SU-DHL-6 (cell line): ENCODE data around the gene HSPA13.

Experiments
- H2AFZ ChIP-seq: fragments of 200-600 bp; sonication (generic); 2 replicates; pipeline ENCODE4 v1.6.1; 2014; ENCODE audit warnings: low read depth, mild to moderate bottlenecking, moderate library complexity, mixed read lengths, antibody characterized with exemption, low read length; ENCODE audit not compliant: severe bottlenecking
- H3F3A ChIP-seq: fragments of 200-600 bp; shearing (Covaris generic); 2 replicates; pipeline ENCODE4 v1.6.0; 2016; ENCODE audit warnings: antibody characterized with exemption, mild to moderate bottlenecking; ENCODE audit not compliant: insufficient read depth
- H3K27ac ChIP-seq: fragments of 200-600 bp; sonication (generic); 2 replicates; pipeline ENCODE4 v1.5.1; 2016; ENCODE audit warnings: low read depth, mild to moderate bottlenecking, low read length, moderate library complexity, mixed read lengths
- H3K27me3 ChIP-seq: fragments of 200-600 bp; sonication (generic), shearing (Covaris generic); 2 replicates; pipeline ENCODE4 v1.6.0; 2014; ENCODE audit warnings: mild to moderate bottlenecking, low read length
- H3K36me3 ChIP-seq: fragments of 200-600 bp; sonication (generic); 2 replicates; pipeline ENCODE4 v1.6.1; 2014; ENCODE audit warnings: mild to moderate bottlenecking, low read length, mixed read lengths
- H3K4me2 ChIP-seq: fragments of 300-600, 200-600 bp; shearing (Covaris generic), sonication (generic); 2 replicates; pipeline ENCODE4 v1.6.0; 2014; ENCODE audit warnings: low read length, low read depth, mild to moderate bottlenecking; ENCODE audit not compliant: poor library complexity, severe bottlenecking
- H3K4me3 ChIP-seq: fragments of 200-600 bp; sonication (generic); 2 replicates; pipeline ENCODE4 v1.5.1; 2014; ENCODE audit warnings: antibody characterized with exemption, low read length, mild to moderate bottlenecking, mixed read lengths; ENCODE audit not compliant: insufficient read depth, poor library complexity, severe bottlenecking
- H3K79me2 ChIP-seq: fragments of 200-600 bp; sonication (generic); 2 replicates; pipeline ENCODE4 v1.6.1; 2014; ENCODE audit warnings: mild to moderate bottlenecking, low read length, moderate library complexity; ENCODE audit not compliant: insufficient read depth
- H3K9ac ChIP-seq: fragments of 200-600 bp; sonication (generic); 2 replicates; pipeline ENCODE4 v1.7.0; 2014; ENCODE audit warnings: mild to moderate bottlenecking, low read length
- H3K9me2 ChIP-seq: fragments of 200-600 bp; sonication (generic); replicated peaks from 2 replicates; pipeline ENCODE4 v1.6.1; 2014; ENCODE audit warnings: low read length; ENCODE audit not compliant: insufficient read depth
- H3K9me3 ChIP-seq: fragments of 200-600 bp; sonication (generic); 2 replicates; pipeline ENCODE4 v1.6.1; 2014; ENCODE audit warnings: low read length, mixed read lengths; ENCODE audit not compliant: insufficient read depth
- H4K20me1 ChIP-seq: fragments of 200-600 bp; sonication (generic); 2 replicates; pipeline ENCODE4 v1.6.1; 2014; ENCODE audit warnings: low read depth, mild to moderate bottlenecking, antibody characterized with exemption, low read length, moderate library complexity, mixed read lengths
- EZH2phosphoT487 ChIP-seq: fragments of 200-600 bp; sonication (generic), shearing (Covaris generic); conservative IDR thresholded peaks from 2 replicates; pipeline ENCODE4 v1.6.1; 2018; ENCODE audit warnings: mild to moderate bottlenecking, antibody characterized with exemption, low read length, moderate library complexity, mixed read lengths
- TF ChIP-seq, protein P1 (sequence below): fragments of 200-600 bp; sonication (generic); IDR thresholded peaks from one replicate; pipeline ENCODE4 v1.5.1; 2017; ENCODE audit warnings: antibody characterized with exemption, mild to moderate bottlenecking, low read length, moderate library complexity; ENCODE audit not compliant: insufficient read depth, poor library complexity, severe bottlenecking

The HSPA13 gene

DNA sequence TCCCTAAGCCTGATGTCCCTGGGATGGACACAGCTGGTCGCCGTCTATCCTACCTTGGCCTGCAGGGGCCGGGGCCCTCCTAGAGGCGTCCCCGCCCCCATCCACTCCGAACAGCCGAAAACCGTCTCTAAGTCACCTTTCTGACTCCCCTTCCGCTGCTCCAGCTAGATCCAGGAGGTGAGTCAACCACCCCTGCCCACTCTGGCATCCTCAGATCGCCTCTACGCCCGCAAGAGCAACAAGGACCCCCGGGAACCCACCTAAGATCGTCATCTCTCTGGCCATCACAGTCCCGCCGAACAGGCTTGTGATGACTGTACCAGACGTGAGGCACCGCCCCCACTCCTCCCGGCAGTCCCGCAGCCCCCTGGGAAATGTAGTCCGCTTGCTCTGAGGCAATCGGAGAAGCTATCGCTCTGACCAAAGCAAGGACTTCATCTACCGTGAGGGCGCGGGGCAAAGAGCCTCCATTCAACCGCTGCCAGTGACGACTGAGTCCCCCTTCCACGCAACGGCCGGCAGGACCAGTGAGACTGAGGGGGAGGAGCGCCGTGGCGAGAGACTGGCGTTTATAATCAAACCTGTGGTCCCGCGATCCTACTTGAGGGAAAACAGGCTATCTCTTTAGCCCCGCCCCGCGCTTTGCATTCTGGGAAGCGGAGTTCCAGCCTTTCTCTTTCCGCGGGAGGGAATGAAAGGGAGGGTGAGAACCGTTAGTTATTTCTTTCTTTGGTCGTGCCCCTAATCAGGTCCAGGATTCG is at the start of gene HSPA13:
Gene HSPA13, minus strand, starts transcription at position 312 of the 761 bp plus-strand sequence. Its CDS starts 27 bp downstream, at position 285.
- Histone ChIP-seq H3K27me3 (no peaks in the 10 kb centered on the region), H2AFZ (peak within 1 kb of the TSS; percentile 96), H3K4me2 (peak within 1 kb of the TSS; percentile 80), H3K27ac (peak within 1 kb of the TSS; percentile 66), H3K4me3 (peak within 1 kb of the TSS; percentile 93), H3K9me3 (no peaks in the 10 kb centered on the region), H3K9ac (peak within 1 kb of the TSS; percentile 82), H3K79me2 (peaks cover 36% of the 10 kb centered on the region), H3K9me2 (no peaks in the 10 kb centered on the region), H3F3A (no peaks in the 10 kb centered on the region), H3K36me3 (peaks cover 8% of the 10 kb centered on the region), H4K20me1 (no peaks in the 10 kb centered on the region)
- TF ChIP-seq, protein P1, sequence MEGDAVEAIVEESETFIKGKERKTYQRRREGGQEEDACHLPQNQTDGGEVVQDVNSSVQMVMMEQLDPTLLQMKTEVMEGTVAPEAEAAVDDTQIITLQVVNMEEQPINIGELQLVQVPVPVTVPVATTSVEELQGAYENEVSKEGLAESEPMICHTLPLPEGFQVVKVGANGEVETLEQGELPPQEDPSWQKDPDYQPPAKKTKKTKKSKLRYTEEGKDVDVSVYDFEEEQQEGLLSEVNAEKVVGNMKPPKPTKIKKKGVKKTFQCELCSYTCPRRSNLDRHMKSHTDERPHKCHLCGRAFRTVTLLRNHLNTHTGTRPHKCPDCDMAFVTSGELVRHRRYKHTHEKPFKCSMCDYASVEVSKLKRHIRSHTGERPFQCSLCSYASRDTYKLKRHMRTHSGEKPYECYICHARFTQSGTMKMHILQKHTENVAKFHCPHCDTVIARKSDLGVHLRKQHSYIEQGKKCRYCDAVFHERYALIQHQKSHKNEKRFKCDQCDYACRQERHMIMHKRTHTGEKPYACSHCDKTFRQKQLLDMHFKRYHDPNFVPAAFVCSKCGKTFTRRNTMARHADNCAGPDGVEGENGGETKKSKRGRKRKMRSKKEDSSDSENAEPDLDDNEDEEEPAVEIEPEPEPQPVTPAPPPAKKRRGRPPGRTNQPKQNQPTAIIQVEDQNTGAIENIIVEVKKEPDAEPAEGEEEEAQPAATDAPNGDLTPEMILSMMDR: no peak
- no peak for TF ChIP-seq EZH2phosphoT487

DNA sequence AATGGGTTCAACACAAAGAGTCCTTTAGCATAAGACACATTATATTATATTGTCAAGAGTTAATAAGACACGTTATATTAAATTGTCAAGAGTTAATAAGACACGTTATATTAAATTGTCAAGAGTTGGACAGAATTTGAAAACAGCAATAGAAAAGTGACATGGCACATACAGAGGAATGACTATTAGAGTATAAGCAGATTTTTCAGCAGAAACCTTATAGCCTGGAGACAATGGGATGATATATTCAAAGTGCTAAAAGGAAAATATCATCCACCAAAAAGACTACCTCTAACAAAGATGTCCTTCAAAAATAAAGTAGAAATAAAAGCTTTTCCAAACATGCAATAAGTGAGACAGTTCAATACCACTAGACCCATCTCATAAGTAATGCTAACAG is 36.0 kb upstream of the HSPA13 start:
- TF ChIP-seq EZH2phosphoT487: no peak
- TF ChIP-seq, protein P1: no peak
- Histone ChIP-seq H3K27me3 (no peaks in the 10 kb centered on the region), H2AFZ (no peak overlapping the region), H3K9ac (no peak overlapping the region), H3K4me2 (no peak overlapping the region), H3F3A (no peaks in the 10 kb centered on the region), H3K4me3 (no peak overlapping the region), H3K36me3 (0 out of 2 replicates have a peak, but pooled peaks cover 3% of the 10 kb centered on the region), H4K20me1 (no peaks in the 10 kb centered on the region), H3K79me2 (no peaks in the 10 kb centered on the region), H3K9me3 (no peaks in the 10 kb centered on the region; the same call in 1 of the 2 replicates), H3K9me2 (no peaks in the 10 kb centered on the region), H3K27ac (no peak overlapping the region)

DNA sequence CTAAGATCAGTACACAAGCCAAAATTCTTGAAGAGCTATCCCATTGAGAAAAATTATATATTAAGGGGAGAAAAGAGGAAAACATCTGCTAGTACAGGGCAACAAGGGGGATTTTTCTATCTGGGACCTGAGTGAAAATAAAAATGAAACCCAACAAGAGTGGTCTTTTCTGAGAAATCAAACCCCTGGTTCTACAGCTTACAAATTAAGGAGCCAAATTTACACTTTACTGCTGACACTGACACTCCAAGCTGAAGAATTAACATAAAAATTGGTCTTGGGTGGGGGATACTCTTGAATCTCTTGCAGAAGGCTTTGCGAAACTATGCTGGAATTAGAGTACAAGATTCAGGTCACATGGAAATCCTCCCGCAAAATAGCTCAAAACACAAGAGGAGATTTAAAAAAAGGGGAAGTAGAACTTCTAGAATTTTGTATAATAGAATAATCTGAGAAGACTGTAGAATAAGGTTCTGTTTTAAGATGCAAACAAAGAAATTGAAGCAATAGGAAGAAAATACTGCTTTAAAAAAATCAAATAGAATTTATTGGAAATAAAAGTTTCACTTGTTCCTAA is 32.1 kb upstream of the HSPA13 start:
- no peak overlapping the region for H3K27ac ChIP-seq

More for the DNA sequence above, 32.1 kb upstream of the HSPA13 start:
- Histone ChIP-seq H3F3A (no peaks in the 10 kb centered on the region), H3K4me2 (no peak overlapping the region), H2AFZ (no peak overlapping the region), H3K4me3 (no peak overlapping the region), H3K27me3 (no peaks in the 10 kb centered on the region), H3K36me3 (0 out of 2 replicates have a peak, but pooled peaks cover 3% of the 10 kb centered on the region), H3K9ac (no peak overlapping the region), H4K20me1 (no peaks in the 10 kb centered on the region), H3K79me2 (no peaks in the 10 kb centered on the region), H3K9me2 (no peaks in the 10 kb centered on the region), H3K9me3 (no peaks in the 10 kb centered on the region; the same call in 1 of the 2 replicates)
- TF ChIP-seq, protein P1: no peak
- TF ChIP-seq EZH2phosphoT487: no peak
